H1 (cell line): ENCODE measurements around the gene TMPRSS9.

Source experiments
- ATF2 ChIP-seq: IDR thresholded peaks from 2 replicates; pipeline ENCODE4 v1.6.1; 2012; ENCODE audit warnings: low read length, inconsistent platforms
- POLR2A ChIP-seq, 2 experiments: IDR thresholded peaks; 1 replicate in 1 of 2; 2 replicates in 1 of 2; pipeline ENCODE4 v1.6.1; 2011; ENCODE audit warnings: low read depth in 2 of 2, low read length in 2 of 2, mild to moderate bottlenecking in 2 of 2; ENCODE audit errors: control extremely low read depth in 1 of 2
- RAD21 ChIP-seq, 2 experiments: IDR thresholded peaks in 1 of 2; conservative IDR thresholded peaks in 1 of 2; 2 replicates each; pipeline ENCODE4 v1.6.1; 2011; ENCODE audit warnings: low read depth in 2 of 2, low read length in 2 of 2, improper control_type of control experiment in 1 of 2, inconsistent platforms in 1 of 2, mild to moderate bottlenecking in 1 of 2, moderate library complexity in 1 of 2
- TF ChIP-seq, protein P1 (sequence below), 3 experiments: IDR thresholded peaks; 1 replicate in 2 of 3; 2 replicates in 1 of 3; pipeline versions ENCODE4 v1.5.1 to v1.6.1; 2011; ENCODE audit warnings: low read length in 3 of 3, mild to moderate bottlenecking in 3 of 3, inconsistent platforms in 2 of 3, low read depth in 1 of 3, moderate library complexity in 1 of 3; ENCODE audit not compliant: insufficient read depth in 1 of 3; ENCODE audit errors: control extremely low read depth in 1 of 3

GRCh38 chr19:2443116-2443784, 83.2 kb downstream of the TMPRSS9 start:
- TF ChIP-seq RAD21 (IDR thresholded peaks at IDR 0.05 in 1 of 2, conservative IDR thresholded peaks at IDR 0.05 in 1 of 2; ENCODE audit: low read depth in 2 of 2, low read length in 2 of 2) (no peak), POLR2A (IDR thresholded peaks at IDR 0.05; ENCODE audit: control extremely low read depth in 1 of 2, low read depth in 2 of 2, low read length in 2 of 2) (no peak), ATF2 (no peak)
- TF ChIP-seq, protein P1, sequence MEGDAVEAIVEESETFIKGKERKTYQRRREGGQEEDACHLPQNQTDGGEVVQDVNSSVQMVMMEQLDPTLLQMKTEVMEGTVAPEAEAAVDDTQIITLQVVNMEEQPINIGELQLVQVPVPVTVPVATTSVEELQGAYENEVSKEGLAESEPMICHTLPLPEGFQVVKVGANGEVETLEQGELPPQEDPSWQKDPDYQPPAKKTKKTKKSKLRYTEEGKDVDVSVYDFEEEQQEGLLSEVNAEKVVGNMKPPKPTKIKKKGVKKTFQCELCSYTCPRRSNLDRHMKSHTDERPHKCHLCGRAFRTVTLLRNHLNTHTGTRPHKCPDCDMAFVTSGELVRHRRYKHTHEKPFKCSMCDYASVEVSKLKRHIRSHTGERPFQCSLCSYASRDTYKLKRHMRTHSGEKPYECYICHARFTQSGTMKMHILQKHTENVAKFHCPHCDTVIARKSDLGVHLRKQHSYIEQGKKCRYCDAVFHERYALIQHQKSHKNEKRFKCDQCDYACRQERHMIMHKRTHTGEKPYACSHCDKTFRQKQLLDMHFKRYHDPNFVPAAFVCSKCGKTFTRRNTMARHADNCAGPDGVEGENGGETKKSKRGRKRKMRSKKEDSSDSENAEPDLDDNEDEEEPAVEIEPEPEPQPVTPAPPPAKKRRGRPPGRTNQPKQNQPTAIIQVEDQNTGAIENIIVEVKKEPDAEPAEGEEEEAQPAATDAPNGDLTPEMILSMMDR (IDR thresholded peaks at IDR 0.05; ENCODE audit: control extremely low read depth in 1 of 3, insufficient read depth in 1 of 3, low read depth in 1 of 3, low read length in 3 of 3): no peak
